HFF-Myc (cell line): ENCODE measurements around the gene UXT.
"Not testable (repeated sequence)": the region's sequence is repeated elsewhere in the genome, so short reads cannot be mapped to it uniquely, and the experiment has no call there.

Experiments used
- DNase-seq: peaks from one replicate; pipeline ENCODE4 v3.0.0-alpha.2; 2011; ENCODE audit warnings: low read depth; ENCODE audit errors: extremely low read depth
- H3K4me3 ChIP-seq: replicated peaks from 2 replicates; pipeline ENCODE4 v1.5.1; 2011; ENCODE audit warnings: low read depth, mild to moderate bottlenecking, control low read depth, low read length
- TF ChIP-seq, protein P1 (sequence below): IDR thresholded peaks from 2 replicates; pipeline ENCODE4 v1.5.1; 2012; ENCODE audit warnings: mild to moderate bottlenecking, low read depth, low read length, control low read depth; ENCODE audit errors: missing control alignments

UXT gene

DNA sequence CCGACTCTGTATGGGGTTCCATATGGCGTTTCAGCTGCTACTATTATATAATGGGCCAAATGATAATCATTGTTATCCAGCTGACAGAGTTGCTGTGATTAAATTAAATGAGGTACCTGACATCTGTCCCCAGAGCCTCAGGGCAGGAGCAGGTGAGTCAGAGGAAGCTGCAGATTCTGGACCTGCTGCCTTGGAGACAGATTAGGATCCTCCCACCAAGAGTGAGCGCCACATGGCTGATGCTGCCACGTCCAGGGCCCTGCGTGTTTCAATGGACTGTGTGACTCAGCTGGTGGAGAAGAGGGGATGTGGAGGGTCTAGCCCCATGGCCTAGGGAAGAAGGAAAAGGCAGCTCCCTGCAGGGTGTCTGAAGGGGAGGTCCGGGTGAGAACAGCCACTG is 28.3 kb upstream of the UXT start:
- no peak overlapping the region for H3K4me3 ChIP-seq
- no peak for DNase-seq
- TF ChIP-seq, protein P1, sequence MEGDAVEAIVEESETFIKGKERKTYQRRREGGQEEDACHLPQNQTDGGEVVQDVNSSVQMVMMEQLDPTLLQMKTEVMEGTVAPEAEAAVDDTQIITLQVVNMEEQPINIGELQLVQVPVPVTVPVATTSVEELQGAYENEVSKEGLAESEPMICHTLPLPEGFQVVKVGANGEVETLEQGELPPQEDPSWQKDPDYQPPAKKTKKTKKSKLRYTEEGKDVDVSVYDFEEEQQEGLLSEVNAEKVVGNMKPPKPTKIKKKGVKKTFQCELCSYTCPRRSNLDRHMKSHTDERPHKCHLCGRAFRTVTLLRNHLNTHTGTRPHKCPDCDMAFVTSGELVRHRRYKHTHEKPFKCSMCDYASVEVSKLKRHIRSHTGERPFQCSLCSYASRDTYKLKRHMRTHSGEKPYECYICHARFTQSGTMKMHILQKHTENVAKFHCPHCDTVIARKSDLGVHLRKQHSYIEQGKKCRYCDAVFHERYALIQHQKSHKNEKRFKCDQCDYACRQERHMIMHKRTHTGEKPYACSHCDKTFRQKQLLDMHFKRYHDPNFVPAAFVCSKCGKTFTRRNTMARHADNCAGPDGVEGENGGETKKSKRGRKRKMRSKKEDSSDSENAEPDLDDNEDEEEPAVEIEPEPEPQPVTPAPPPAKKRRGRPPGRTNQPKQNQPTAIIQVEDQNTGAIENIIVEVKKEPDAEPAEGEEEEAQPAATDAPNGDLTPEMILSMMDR: no peak

DNA sequence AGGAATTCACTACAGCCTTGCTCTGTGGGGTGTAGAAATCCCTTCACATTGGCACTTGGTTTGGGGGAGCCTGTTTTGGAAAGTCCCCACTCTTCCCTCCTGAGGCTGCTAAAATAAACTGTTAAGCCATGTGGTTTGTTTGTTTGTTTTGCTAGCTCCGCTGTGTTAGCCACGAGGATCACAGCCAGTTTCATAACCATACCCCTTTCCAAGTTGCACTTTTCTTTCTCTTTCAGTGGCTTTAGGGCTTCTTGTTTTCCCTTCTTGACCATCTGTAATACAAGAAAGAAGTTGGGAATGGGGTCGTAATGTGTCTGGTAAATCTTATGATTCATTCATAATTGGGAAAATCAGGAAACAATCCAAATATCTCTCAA is 24.8 kb upstream of the UXT start:
- no peak for DNase-seq
- H3K4me3 ChIP-seq: no peak overlapping the region
- TF ChIP-seq, protein P1: no peak

DNA sequence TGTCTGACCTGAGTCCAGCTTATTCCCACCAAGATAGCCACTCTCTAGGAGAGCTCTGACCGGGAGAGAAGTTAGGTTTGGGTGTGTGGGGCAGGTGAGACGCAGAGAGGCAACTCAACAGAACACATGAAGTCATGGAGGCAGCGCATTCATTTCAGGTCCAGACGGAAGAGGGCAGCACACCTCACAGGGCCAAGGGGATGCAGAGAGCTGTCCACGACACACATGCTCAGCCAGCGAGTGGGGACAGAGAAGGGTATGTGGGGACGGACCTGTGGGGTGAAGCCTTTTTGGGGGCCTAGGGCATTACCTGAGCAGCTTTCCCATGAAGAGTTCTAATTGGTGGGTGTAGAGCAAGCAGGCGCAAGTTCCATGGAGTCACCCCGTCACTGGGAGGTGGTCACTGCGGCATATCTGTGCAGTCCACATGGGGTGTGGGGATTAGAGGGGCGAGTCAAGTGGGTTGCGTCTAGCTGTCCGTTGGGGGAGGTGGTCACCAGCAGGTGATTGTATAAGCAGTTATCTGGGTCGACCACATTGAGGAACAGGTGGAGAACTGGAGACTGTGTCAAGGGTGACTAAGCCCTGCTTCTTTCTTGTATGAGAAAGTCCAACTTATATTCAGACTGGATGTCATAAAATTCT is 24.3 kb upstream of the UXT start:
- TF ChIP-seq, protein P1: no peak
- H3K4me3 ChIP-seq: no peak overlapping the region
- DNase-seq: no peak

DNA sequence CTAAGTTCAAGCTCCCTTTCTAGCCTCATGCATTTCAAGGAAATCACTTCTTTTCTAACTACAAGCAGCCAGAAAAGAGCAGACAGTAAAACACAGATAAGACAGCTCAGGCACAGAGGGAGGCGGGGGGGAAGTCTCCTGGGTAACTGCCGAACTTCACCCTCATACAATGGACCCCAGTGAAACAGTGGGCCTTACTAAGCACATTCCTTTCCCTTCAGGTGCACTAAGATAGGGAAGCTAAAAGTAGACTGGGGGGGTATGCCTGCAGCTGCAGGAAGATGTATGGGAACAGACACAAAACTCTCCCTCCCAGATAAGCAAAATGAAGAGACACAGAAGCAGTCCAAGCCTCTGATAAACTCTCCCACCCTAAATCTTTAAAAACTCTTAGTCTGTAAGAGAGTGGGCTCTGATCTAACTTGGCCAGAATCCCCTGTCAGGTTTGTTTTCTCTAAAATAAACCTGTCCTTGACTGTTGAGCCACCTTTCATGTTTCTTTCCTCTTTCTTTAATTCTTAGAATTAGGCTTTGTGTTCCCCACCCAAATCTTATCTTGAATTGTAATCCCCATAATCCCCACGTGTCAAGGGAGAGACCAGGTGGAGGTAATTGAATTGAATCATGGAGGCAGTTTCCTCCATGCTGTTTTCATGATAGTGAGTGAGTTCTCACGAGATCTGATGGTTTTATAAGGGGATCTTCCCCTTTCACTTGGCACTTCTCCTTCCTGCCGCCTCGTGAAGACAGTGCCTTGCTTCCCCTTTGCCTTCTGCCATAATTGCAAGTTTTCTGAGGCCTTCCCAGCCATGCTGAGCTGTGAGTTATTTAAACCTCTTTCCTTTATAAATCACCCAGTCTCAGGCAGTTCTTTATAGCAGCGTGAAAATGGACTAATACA is 17.2 kb upstream of the UXT start:
- DNase-seq, H3K4me3 ChIP-seq: not testable (repeated sequence)

DNA sequence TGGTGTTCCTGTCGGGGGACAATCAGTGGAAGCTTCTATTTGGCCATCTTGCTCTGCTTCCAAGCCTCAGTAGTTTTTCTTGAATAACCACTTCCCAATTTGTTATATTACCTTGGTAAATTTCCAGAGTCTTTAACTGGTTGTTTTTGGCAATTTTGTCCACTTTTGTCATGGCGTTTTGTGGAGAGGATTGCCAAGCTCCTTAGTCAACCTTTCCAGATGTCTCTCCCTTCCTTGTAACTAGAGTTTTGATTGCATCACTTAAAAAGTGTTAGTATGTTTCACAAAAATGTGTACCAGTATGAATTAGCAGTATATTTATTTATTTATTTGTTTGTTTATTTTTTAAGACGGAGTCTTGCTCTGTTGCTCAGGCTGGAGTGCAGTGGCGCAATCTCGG is 15.8 kb upstream of the UXT start:
- TF ChIP-seq, protein P1: no peak
- H3K4me3 ChIP-seq: no peak overlapping the region
- no peak for DNase-seq

DNA sequence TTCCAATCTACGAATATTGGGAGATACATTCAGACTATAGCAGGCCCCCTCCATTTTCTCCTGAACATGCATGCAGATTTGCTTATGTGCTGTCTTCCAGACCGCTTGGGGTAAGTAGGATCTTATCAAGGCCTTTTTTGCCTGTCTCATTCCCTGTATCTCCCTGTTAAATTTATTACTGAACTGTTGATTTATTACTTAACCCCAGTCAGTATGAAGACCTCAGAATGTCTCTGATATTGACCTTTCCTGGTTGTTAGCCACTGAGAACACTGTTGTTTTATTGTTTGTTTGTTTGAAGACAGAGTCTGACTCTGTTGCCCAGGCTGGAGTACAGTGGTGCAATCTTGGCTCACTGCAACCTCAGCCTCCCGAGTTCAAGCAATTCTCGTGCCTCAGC is 6.8 kb upstream of the UXT start:
- not testable (repeated sequence) for DNase-seq

DNA sequence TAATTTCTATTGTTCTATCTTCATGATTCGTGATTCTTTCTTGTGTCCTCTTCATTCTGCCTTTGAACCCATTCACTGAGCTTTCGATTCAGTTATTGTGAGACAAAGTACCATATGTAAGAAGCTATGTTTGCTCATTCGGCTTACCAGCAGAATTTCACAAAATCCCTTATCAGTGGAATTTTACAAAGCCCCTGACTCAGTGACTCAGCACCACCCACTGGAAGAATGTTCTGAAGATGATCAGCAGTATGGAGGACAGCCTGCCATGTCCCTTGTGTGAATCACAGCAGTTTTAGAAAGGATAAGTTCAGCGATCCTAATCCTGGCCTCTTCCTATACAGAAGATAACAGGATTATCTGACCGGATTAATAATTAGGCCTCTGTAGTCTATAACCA is 5.8 kb upstream of the UXT start:
- TF ChIP-seq, protein P1: no peak
- H3K4me3 ChIP-seq: no peak overlapping the region
- no peak for DNase-seq

More for the DNA sequence above, 6.8 kb upstream of the UXT start:
- H3K4me3 ChIP-seq: not testable (repeated sequence)

DNA sequence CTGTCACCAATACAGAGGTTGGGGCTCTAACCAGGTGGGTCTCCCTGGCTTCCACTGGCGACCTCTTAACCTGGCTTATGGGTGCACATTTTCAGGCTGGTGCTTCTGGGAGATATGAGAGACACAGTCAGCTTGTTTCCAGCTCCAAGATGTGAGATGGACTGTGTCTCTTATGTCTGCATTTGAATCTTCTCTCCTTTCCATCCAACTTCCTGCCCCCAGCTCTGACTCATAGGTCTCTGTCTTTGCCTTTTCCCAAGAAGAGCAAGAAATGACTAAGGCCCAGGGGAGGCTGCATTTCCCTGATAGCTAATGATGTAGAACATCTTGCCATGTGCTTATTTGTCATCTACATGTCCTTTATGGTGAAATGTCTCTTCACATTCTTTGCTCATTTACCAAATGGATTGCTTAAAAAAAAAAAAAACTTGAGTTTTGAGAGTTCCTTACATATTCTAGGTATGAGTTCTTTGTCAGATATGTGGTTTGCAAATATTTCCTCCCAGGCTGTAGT is 3.2 kb upstream of the UXT start:
- no peak overlapping the region for H3K4me3 ChIP-seq
- TF ChIP-seq, protein P1: no peak
- DNase-seq: peak; percentile 51
